SKM-1 treated with dmso at 0.1 percent for 144 hours (cell line): Measurements from ENCODE around the gene CAPN12.
A peak's percentile ranks its signal among the peaks of the same experiment; 100 is the strongest.

Experiments used
- DNase-seq: peaks from one replicate; lab custom pipeline; 2025; ENCODE audit not compliant: unreplicated experiment; lab: John Stamatoyannopoulos, UW

CAPN12 gene

DNA sequence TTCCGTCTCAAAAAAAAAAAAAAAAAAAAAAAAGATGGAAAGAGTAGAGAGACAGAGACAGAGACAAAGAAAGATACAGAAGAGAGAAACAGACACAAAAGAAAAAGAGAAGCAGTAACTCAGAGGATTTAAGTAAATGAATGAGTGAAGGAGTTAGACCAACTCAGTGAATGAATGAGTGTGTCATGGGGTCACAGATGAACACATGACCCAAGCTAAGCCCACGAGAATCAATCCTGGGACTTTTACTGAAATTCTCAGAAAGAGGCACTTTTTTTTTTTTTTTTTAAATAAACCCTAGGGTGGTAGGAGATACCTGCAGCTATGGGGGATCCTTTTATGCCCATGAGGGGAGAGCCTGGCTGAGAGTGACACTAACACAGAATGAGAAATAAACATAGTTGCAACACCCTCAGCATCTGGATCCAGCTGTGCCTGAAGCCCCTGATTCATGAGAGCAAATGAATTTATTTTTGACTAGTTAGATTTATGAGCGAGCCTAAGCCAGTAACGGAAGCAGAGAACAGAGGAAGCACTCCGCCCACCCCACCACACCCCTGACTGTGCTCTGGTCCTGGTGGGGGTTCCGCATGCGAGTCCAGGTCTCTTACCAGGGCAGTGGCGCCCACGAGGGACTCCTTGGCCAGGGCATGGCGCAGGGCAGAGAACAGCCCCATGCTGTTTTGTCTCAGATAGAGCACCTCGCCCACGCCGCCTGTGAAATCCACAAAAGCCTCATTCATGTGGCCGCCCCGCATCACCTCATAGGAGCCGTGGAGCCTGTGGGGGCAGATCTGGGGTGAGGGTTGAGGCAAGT, 4.6 kb downstream of the CAPN12 start:
- no peak for DNase-seq

DNA sequence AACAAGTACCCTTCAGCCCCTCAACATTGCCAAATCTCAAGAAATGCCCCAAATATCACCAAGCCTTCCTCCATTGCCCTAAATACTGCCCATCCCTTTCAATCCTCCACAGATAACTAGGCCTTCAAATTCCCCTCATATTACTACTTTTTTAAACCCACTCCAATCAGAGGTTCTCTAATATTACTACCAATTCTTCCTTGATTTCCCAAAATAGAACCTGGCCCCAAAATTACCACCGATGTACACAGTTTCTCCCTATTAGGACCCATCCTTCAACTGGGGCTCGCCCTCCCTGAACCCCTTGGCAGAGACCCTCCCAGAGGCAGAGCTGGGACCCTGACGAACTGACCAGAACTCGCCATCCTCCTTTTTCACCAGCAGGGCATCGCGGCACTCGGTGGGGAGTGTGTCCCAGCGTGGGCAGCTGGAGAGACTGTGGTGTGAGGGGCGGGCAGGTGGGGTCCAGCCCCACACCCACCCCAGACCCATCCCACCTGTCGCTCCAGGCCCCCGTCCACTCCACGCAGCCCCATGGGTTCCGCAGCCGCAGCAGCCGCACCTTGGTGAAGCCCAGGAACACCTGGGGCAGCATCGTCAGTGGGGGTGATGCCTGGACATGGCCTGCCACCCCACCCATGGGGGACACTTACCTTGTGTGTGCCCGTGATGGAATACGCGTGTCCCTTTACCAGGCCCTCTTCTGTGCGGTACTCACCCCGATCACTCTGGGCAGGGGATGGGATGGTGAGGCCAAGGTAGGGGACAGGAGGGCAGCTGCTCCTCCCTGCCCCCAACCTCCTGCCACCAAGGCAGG, 6.1 kb downstream of the CAPN12 start:
- no peak for DNase-seq

DNA sequence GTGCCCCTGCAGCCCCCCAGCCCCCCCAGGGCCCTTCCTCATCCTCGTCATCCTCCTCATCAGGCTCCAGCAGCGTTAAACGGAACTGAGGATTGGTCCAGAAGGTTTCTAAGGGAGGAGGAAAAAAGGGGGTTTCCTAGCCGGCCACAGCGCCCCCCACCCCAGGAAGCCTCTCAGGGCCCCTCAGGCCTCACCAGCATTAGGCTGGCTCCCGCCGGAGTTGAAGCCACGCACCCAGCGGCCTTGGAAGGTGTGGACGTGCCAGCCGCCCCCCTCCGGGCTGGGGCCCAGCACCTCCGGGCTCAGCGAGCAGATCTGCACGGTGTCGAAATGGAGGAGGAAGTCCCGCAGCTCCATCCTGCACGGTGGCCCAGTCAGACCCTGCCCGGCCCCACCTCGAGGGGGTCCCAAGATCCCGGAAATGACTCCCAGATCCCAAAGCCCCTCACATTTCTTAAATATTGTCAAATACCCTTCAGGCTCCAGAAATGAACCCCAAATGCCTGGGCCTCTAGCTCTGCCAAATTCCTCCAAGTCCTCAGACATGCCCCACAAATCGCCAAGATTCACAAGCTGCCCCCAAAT, 6.9 kb downstream of the CAPN12 start:
- DNase-seq = no peak

DNA sequence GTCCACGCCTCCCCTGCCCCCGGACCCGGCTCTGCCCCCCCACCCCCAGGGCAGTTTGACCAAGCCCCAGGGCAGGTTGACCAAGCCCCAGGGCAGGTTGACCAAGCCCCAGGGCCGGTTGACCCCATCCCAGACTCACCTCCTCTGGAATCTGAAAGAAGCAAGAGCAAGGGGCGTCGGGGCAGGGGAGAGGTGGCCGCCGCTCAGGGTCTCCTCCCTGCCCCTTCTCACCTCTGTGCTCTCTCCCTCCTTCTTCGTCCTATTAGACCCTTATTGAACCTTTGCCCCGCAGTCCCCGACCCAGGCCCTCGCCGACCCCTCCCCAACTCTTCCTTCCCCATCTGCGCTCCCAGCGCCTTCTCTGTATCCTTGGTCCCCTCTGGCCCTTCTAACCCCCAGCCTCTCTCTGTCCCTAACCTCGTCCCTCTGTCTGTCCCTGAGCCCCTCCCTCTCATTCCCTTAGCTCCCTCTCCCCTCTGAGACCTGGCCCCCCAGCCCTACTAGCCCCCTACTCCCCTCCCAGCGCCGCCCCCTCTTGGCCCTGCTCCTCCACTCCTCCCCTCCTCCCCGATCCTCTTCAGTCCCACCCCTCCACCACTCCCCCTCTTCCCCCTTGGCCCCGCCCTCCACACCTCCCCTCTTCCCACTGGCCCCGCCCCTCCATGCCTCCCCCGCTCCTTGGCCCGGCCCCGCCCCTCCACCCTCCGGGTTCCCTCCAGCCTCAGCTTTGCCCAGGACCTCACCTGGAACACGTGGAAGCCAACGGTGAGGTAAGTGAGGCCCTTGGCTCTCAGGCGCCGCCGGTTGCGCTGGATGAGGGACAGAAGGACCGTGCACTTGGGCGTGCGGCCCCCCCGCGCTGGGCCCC, 7.6 kb downstream of the CAPN12 start:
- no peak for DNase-seq

DNA sequence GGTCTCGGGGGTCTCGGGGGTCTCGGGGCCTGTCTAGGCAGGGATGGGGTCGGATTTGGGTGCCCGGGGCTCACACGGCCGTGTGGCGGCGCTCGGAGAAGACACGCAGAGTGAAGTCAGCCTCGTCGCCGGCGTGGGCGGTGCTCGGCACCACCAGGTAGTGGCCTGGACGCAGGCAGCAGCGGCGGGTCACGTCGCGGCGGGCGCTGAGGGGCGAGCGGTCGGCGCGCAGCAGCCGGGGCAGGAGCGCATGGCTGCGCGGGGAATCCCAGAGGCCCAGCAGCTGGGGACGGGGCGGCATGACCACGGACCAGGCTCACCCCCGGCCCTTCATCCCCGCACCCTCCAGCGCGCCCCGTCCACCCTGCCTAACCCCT, 8.2 kb downstream of the CAPN12 start:
- DNase-seq = no peak

DNA sequence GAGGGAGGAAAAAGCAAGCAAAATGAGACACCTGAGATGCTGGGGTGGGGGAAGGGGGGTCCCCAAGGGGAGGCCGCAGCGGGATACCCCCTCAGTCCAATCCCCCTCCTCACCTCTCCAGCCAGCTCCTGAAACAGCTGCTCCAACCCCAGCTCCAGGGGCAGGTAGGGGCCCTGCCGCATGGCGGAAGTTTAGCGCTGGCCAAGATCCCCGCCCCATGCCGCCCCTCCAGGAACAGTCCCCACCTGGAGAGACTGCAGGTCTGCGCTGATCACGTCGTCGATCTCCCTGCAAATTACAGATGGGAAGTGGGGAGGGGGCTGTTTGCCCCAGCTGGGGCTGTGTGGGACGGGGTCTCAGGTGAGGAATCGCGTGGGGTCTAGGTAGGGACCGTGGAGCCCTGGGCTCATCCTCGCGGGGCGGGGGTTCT, 9.0 kb downstream of the CAPN12 start:
- no peak for DNase-seq

DNA sequence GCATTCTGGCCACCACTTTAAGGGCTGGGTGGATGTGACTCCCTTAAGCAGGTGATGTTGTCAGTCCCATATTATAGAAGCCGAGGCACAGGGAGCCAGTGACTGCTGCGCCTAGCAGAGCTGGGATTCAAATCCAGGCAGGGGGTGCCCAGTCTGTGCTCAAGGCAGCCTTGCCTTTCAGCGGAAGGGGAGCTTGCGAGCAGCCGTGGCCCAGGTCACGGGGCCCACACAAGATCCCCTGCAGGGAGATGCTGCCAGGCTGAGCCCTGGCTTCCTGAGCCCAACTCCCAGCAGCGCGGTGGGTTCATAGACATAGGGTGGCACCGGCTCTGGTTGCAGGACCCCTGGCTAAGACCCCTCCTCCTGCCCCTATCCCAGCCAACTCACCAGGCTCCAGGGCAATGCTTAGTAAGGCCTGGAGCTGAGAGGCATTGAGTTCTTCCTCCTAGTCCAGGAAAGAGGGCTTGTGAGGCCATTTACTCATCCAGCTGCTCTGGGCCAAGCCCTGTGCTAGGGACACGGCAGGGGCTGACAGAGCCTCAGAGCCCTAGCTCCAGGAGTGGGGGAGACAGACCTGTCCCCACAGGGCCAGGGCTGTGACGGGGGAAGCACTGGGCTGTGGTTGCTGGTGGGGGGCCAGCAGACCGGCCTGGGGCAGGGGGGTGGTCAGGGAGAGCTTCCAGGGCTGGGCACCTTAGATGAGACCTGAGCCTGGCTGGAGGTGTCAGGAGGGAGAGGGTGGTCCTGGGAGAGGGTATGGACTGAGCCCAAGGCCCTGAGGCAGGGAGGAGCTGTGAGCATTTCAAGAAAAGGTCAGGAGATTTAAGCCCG, 9.6 kb downstream of the CAPN12 start:
- peak; percentile 52 for DNase-seq

DNA sequence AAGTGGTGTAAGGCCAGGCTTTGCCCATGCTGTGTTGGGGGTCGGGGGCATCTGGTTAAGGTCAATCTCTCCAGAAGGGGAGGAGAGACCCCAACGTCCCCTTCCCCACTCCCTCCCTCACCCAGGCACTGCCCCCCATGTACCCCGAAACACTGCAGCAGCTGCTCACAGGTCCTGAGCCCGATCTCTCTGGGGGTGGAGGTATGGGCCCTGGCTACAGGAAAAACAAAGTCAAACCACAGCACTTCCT, 10.2 kb downstream of the CAPN12 start:
- DNase-seq = no peak

DNA sequence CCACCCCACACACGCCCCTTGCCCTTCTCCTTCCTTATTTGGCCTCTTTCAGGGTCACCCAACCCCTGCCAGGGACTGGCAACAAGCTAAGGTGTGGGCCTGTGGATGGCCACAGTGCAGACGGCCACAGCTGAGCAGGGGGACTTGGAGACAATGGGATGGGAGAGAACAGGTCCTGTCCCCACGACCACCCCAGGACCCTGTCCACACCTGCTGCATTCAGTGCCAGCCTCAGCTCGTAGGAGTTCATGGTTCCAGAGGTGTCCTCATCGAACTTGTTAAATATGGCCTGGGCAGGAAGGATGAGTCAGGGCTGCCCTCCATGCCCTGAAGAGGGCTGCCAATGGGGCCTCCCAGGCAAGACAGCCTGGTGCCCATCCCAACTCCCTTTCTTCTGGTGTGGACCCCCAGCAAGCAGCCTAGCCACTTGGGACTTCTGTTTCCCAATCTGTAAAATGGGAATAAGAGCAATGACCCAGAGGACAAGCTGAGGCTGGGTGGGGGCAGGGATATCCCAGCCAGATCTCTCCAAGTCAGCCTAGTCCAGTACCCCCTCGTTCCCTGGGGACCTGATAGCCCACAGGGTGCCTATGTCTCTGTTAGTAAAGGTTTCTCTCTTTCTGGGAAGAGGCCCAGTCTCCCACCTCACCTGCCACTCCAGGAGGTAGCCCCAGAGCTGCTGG, 10.6 kb downstream of the CAPN12 start:
- DNase-seq = no peak

DNA sequence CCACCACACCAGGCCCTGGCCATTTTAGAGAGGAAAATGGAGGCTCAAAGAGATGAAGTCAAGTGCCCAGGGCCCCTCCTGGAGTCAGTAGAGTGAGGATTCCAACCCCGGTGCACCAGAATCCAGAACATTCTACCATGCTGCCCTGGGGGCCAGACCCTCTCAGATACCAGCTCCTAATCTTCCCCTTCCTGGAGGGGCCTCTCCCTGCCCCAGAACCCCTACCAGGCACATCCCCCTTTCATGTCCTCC, 11.1 kb downstream of the CAPN12 start:
- no peak for DNase-seq

DNA sequence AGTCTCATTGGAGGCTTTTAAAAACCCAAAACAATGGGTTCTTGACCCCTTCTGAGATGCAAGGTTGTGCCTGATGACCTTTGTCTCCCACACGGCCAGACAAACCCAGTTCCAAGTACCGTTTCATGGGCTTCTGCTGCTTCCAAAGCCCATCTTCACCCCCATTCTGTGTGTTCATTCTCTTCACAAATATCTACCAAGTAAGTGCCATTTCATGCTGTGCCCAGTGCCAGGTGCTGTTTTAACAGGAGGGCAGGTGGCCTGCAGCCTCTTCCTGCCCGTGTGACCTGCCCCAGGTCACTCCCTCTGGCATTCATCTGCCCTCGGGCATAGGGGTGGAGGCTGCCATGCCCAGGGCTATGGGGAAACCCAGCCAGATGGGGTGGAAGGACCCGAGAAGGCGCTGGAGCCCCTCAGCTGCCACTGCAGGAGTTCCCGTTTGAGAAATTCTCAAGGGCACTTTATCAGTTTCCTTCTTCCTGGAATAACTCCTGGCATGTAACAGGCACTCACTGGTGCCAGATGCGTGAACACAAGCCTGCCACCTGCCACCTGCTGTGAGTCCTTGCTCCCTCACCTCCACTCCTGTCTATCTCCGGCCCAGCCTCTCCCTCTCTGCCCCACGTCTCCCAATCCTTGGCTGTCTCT, 12.5 kb downstream of the CAPN12 start:
- DNase-seq = no peak

DNA sequence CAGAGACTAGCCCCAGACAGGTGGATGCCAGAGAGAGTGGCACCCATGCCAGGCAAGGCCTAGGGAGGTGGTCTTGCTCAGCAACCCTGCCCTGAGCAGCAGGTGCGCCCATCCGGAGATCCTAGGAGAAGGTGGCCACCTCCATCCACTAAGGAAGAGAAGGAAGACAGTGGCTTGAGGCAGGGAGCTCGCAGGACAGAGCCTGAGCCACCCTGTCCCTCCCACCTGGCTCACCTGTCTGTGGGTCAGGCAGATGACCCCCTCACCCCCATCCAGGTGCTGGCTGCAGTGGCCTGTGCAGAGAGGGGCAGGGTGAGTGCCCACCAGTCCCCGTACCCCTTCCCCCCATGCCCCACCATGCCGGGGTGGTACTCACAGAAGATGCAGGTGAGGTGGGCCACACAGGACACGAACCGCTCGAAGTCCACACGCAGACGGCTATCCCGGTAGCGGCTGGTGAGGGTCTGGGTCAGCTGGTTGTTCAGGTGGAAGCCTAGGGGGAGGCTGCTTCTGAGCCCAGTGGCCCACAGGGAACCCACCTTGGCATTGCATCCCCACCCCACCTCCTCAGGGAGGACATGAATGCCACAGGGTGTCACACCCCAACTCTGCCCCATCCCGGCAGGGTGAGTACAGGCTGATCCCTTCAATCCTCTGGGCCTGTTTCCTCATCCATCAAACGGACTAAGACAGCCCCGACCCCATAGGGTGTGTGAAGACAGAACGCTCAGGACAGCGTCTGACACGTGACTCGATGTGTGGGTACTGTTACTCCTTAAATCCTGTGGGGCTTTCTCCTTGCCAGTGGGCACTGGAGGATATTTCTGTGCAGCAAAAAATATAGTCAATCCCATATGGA, 13.3 kb downstream of the CAPN12 start:
- no peak for DNase-seq

DNA sequence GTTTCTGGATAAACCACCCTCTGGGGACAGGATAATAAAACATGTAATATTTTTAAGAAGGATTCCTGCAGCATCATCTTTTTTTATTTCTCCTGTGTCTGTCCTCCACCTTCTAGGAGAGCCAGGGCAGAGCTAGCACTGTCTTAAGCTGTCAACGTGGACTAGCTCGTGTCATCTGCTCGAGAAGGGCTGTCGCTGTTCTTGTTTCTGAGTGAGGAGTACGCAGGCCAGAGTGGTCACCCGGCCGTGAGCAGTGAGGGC, 13.9 kb downstream of the CAPN12 start:
- DNase-seq = no peak

DNA sequence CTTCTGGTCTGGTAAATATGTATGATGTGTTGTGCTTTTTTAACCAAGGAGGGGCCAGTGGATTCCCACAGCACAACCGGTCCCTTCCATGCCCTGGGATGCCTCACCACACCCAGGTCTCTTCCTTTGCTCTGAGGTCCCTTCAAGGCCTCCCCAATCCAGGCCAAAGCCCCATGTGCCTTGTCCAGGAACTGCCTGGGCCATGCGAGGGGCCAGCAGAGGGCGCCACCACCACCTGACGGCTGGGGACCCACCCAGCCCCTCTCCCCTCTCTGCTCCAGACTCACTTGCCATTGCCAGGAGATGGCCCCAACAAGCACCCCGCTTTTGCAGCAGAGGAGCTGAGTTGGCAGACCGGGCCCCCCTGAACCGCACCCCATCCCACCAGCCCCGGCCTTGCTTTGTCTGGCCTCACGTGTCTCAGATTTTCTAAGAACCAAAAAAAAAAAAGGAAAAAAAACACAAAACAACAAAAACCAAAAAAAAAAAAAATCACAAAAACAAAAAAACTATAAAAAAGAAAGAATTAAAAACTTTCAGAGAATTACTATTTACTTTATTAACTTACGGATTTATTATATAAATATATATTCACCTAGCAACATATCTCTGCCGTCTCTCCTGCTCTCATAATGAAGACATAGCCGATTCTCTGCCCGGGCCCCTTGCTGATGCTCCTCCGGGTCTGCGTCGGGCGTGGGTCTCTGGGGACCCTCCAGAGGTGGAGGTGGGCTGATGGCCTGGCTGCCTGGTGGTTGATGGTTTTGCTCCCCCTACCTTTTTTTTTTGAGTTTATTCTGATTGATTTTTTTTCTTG, 14.4 kb downstream of the CAPN12 start:
- peak; percentile 22 for DNase-seq

DNA sequence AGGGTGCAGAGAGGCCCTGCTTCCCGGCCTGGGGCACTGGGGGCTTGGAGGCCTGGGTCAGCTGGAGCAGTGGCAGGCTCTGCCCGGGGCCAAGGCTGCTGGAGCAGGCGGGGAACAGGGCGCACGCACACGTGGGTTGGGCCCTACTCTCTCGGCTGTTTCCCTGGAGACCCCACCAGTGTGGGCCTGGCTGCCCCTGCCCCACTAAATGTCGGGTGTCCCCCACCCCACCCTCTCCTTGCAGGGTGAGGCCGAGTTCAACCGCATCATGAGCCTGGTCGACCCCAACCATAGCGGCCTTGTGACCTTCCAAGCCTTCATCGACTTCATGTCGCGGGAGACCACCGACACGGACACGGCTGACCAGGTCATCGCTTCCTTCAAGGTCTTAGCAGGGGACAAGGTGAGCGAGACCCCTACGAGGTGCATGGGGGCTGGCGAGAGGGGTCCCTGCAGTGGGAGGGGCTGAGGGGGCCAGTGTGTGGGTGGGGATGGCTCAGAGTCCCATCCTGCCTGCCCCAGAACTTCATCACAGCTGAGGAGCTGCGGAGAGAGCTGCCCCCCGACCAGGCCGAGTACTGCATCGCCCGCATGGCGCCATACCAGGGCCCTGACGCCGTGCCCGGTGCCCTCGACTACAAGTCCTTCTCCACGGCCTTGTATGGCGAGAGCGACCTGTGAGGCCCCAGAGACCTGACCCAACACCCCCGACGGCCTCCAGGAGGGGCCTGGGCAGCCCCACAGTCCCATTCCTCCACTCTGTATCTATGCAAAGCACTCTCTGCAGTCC, 15.3 kb downstream of the CAPN12 start:
- DNase-seq = no peak

DNA sequence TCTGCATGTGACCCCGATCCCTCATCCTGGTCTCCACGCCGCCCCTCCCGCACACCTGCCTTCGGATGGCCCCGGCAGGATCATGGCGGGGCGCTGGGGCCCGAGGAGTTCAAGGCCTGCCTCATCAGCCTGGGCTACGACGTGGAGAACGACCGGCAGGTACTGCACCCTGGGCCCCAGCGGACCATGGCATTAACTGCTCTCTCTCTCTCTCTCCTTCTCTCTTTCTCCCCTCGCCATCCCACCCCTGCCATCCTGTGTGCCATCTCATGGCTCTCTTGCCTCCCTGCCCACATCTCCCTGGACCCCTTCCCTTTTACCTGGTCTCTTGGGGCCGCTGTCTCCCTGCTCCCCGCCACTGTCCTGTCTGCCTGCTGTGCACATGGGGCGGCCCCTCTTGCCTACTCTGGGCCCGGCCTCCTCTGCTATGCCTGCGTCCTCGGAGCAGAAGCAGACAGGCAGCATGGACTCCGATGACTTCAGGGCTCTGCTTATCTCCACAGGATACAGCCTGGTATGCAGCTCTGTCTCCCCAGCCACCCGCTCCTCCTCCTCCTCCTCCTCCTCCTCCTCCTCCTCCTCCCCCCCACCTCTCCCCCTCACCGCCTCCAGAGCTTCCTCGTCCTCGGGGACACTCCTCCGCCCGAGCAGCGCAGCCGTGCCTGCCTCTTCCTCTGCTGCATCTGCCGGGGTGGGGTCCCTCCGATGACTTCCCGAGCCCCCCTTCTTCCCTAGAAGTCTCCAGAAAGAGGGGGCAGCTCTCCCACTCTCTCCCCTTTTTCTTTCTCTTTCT, 16.2 kb downstream of the CAPN12 start:
- DNase-seq = no peak
